Neural cell (in vitro differentiated cells): ENCODE results near the gene STUM. TPM values are rescaled to one million over a fixed set of nuclear protein-coding genes. Genes with fewer than 3 reads are reported as not detected.

Source experiments
- H2AFZ ChIP-seq: fragments of 200-600, 300-800 bp; sonication (generic), shearing (Covaris generic); 2 replicates; pipeline ENCODE4 v1.6.0; 2014; ENCODE audit warnings: low read depth, mild to moderate bottlenecking, antibody characterized with exemption, low read length, moderate library complexity
- H3F3A ChIP-seq: fragments of 200-600 bp; shearing (Covaris generic); 2 replicates; pipeline ENCODE4 v1.6.1; 2016; ENCODE audit warnings: mild to moderate bottlenecking, moderate library complexity, mixed read lengths, antibody characterized with exemption, low read length; ENCODE audit not compliant: insufficient read depth, poor library complexity, severe bottlenecking
- H3K27ac ChIP-seq: fragments of 200-600, 300-800 bp; sonication (generic), shearing (Covaris generic); 2 replicates; pipeline ENCODE4 v1.5.1; 2014; ENCODE audit warnings: mild to moderate bottlenecking, low read length, moderate library complexity
- H3K27me3 ChIP-seq: fragments of 300-800, 200-600 bp; sonication (generic), shearing (Covaris generic); 2 replicates; pipeline ENCODE4 v1.6.0; 2014; ENCODE audit warnings: mild to moderate bottlenecking, low read depth, low read length, moderate library complexity; ENCODE audit not compliant: insufficient read depth
- H3K36me3 ChIP-seq: fragments of 300-800, 200-600 bp; sonication (generic), shearing (Covaris generic); 2 replicates; pipeline ENCODE4 v1.5.1; 2014; ENCODE audit warnings: mild to moderate bottlenecking, antibody characterized with exemption, low read length, moderate library complexity; ENCODE audit not compliant: insufficient read depth
- H3K4me2 ChIP-seq: fragments of 300-800, 200-600 bp; sonication (generic), shearing (Covaris generic); 2 replicates; pipeline ENCODE4 v1.6.0; 2014; ENCODE audit warnings: mild to moderate bottlenecking, low read length
- H3K4me3 ChIP-seq: fragments of 300-800, 200-600 bp; sonication (generic), shearing (Covaris generic); 2 replicates; pipeline ENCODE4 v1.5.1; 2014; ENCODE audit warnings: mild to moderate bottlenecking, low read length, moderate library complexity
- H3K79me2 ChIP-seq: fragments of 200-600 bp; shearing (Covaris generic); replicated peaks from 2 replicates; pipeline ENCODE4 v1.6.0; 2014; ENCODE audit warnings: mild to moderate bottlenecking, low read length, moderate library complexity; ENCODE audit not compliant: insufficient read depth
- H3K9ac ChIP-seq: fragments of 300-800, 200-600 bp; sonication (generic), shearing (Covaris generic); 2 replicates; pipeline ENCODE4 v1.6.1; 2016; ENCODE audit warnings: mild to moderate bottlenecking, low read length, mixed read lengths
- H3K9me2 ChIP-seq: fragments of 200-600 bp; shearing (Covaris generic); 2 replicates; pipeline ENCODE4 v1.6.1; 2016; ENCODE audit warnings: mild to moderate bottlenecking, low read length, mixed read lengths; ENCODE audit not compliant: insufficient read depth
- H3K9me3 ChIP-seq: fragments of 200-600, 300-800 bp; sonication (generic), shearing (Covaris generic); 2 replicates; pipeline ENCODE4 v1.6.1; 2016; ENCODE audit warnings: mild to moderate bottlenecking, mixed run types, low read length, moderate library complexity, mixed read lengths
- H4K20me1 ChIP-seq: fragments of 200-600 bp; shearing (Covaris generic); 2 replicates; pipeline ENCODE4 v1.6.1; 2016; ENCODE audit warnings: mild to moderate bottlenecking, mixed run types; ENCODE audit not compliant: insufficient read depth
- EP300 ChIP-seq: fragments of 450-650 bp; conservative IDR thresholded peaks from 2 replicates; pipeline ENCODE4 v1.6.1; 2014; ENCODE audit warnings: antibody characterized with exemption, mild to moderate bottlenecking, moderate library complexity; ENCODE audit not compliant: poor library complexity, severe bottlenecking
- EZH2 ChIP-seq: fragments of 200-600, 300-800 bp; shearing (Covaris generic), sonication (generic); IDR thresholded peaks from 2 replicates; pipeline ENCODE4 v1.6.1; 2014; ENCODE audit warnings: antibody characterized with exemption, low read length, borderline replicate concordance, mild to moderate bottlenecking; ENCODE audit not compliant: insufficient read depth, poor library complexity, severe bottlenecking
- MXI1 ChIP-seq: fragments of 450-650 bp; conservative IDR thresholded peaks from 2 replicates; pipeline ENCODE4 v1.6.1; 2014; ENCODE audit warnings: antibody characterized with exemption, mild to moderate bottlenecking; ENCODE audit not compliant: poor library complexity, severe bottlenecking
- POLR2AphosphoS5 ChIP-seq: IDR thresholded peaks from 2 replicates; pipeline ENCODE4 v1.6.1; 2012
- RAD21 ChIP-seq: fragments of 450-650 bp; conservative IDR thresholded peaks from 2 replicates; pipeline ENCODE4 v1.6.1; 2014; ENCODE audit warnings: antibody characterized with exemption, mild to moderate bottlenecking, moderate library complexity
- REST ChIP-seq: IDR thresholded peaks from 2 replicates; pipeline ENCODE4 v1.6.1; 2012; ENCODE audit warnings: borderline replicate concordance
- SMC3 ChIP-seq: fragments of 450-650 bp; conservative IDR thresholded peaks from 2 replicates; pipeline ENCODE4 v1.6.1; 2014; ENCODE audit warnings: antibody characterized with exemption, mild to moderate bottlenecking, moderate library complexity; ENCODE audit not compliant: poor library complexity
- TAF1 ChIP-seq: IDR thresholded peaks from 2 replicates; pipeline ENCODE4 v1.6.1; 2012; ENCODE audit warnings: low read depth
- polyA plus RNA-seq: library from polyadenylated mRNA; depleted of rRNA; stranded (reverse); fragments of >200 nt; gene quantifications from 2 replicates; pipeline ENCODE4 v1.2.3, GENCODE V29; 2014
- TF ChIP-seq, protein P1 (sequence below): fragments of 450-650 bp; IDR thresholded peaks from 2 replicates; pipeline ENCODE4 v1.5.1; 2014; ENCODE audit warnings: antibody characterized with exemption, mild to moderate bottlenecking, moderate library complexity; ENCODE audit not compliant: poor library complexity, severe bottlenecking

Gene STUM
- polyA plus RNA-seq, 1 donor from 2014 or later = 0.52 TPM

- H4K20me1 ChIP-seq = no peaks in the 10 kb centered on the region
- no peaks in the 10 kb centered on the region for H3K36me3 ChIP-seq
- H3K27me3 ChIP-seq = no peaks in the 10 kb centered on the region
- no peak overlapping the region for H3K4me3 ChIP-seq
- no peaks in the 10 kb centered on the region for H3K79me2 ChIP-seq
- no peak overlapping the region for H3K9ac ChIP-seq
- no peaks in the 10 kb centered on the region for H3K9me2 ChIP-seq
- no peak overlapping the region for H3K4me2 ChIP-seq
- H2AFZ ChIP-seq = no peak overlapping the region
- no peaks in the 10 kb centered on the region for H3F3A ChIP-seq
- H3K9me3 ChIP-seq = no peaks in the 10 kb centered on the region
- TF ChIP-seq EZH2 = no peak
- no peak for TF ChIP-seq POLR2AphosphoS5
- TF ChIP-seq REST = no peak
- H3K27ac ChIP-seq = no peak overlapping the region
These were observed 22.8 kb upstream of the STUM start for GRCh38 chr1:226525750-226526149.

DNA sequence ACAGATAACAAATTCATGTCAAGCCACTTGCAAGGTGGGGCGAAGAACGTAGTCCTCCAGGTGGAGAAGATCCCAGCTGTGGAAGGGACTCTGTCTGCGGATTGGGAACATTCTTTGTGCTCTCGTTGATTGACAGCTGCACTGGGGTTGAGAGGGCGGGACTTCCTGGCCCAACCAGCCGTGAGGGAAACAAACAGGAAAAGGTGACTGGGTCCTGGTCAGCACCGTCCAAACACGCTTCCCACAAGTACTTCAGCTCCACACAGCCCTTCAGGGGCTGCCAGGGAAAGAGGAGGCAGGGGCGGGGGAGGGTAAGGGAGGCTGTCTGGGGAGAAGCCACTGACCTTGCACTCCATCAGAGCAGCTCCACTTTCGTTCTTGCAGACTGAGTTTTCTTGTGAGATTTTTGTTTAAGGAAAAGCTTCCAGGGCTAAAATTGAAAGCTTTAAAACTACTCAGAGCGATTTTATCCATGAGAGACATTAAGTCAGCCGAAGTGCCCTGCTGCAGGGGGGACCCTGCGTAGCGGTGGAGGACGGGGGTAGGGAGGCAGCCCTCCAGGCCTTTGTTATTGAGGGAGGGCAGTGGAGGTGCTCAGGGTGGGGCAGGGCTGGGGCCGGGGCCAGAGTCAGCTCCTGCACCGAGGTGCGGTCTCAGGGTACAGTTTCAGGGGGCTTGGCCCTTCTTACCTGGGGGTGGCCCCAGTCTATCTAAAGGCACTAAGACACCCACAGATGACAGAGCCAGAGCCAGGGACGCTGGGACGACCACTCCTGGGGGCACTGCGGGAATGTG, 21.6 kb upstream of the STUM start:
- no peak overlapping the region for H3K4me2 ChIP-seq
- H2AFZ ChIP-seq = no peak overlapping the region

More for the DNA sequence above, 21.6 kb upstream of the STUM start:
- Histone ChIP-seq H3K27me3 (no peaks in the 10 kb centered on the region), H3K9me2 (no peaks in the 10 kb centered on the region), H3K4me3 (no peak overlapping the region), H3K36me3 (no peaks in the 10 kb centered on the region), H4K20me1 (no peaks in the 10 kb centered on the region), H3K9ac (no peak overlapping the region), H3F3A (no peaks in the 10 kb centered on the region), H3K27ac (no peak overlapping the region), H3K79me2 (no peaks in the 10 kb centered on the region), H3K9me3 (no peaks in the 10 kb centered on the region)
- TF ChIP-seq TAF1 = no peak
- TF ChIP-seq SMC3 = no peak
- TF ChIP-seq MXI1 = no peak
- TF ChIP-seq RAD21 = no peak
- TF ChIP-seq POLR2AphosphoS5 = no peak
- TF ChIP-seq EP300 = no peak
- no peak for TF ChIP-seq REST
- TF ChIP-seq EZH2 = no peak
- TF ChIP-seq, protein P1, sequence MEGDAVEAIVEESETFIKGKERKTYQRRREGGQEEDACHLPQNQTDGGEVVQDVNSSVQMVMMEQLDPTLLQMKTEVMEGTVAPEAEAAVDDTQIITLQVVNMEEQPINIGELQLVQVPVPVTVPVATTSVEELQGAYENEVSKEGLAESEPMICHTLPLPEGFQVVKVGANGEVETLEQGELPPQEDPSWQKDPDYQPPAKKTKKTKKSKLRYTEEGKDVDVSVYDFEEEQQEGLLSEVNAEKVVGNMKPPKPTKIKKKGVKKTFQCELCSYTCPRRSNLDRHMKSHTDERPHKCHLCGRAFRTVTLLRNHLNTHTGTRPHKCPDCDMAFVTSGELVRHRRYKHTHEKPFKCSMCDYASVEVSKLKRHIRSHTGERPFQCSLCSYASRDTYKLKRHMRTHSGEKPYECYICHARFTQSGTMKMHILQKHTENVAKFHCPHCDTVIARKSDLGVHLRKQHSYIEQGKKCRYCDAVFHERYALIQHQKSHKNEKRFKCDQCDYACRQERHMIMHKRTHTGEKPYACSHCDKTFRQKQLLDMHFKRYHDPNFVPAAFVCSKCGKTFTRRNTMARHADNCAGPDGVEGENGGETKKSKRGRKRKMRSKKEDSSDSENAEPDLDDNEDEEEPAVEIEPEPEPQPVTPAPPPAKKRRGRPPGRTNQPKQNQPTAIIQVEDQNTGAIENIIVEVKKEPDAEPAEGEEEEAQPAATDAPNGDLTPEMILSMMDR = no peak
